ENCODE measurements around the gene PRR27. TPM values are rescaled to one million over a fixed set of nuclear protein-coding genes. Genes with fewer than 3 reads are reported as not detected.

Gene PRR27
- total RNA-seq, 6 donors from 2014 or later = not detected

DNA sequence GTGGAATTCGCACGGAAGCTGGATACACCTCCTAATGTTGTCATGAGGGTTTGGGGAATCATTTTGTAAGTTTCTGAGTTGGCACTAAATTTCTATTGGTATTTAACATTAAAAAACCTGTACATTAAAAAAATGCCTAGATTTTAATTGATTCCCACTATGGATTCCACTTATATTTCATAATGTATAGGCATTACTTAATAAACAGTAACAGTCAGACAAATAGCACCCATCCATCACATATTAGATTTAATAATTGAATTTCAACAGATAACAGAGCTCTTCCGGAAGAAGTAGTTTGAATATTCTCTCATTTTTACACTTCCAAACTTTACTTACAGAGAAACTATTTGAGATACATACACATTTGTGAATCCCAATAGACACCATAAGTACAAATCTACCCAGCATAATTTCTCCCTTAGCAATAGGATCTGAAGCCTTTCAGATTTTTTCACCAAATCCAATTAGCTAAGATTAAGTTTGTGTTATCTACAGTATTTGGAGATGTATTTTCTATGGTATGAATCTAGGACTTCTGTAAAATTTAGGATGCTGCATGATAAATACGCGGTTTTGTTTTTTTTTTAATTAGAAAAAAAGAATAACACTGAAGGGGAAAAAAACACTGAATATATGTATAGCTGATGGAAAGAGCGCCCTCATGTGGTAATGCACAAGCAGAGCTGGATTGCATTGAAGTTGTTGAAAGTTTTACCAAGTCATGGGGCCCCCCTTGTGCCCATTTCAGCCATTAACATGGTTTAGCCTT lies 29.3 kb downstream of the PRR27 start:
- Histone ChIP-seq H3K4me1 (no peaks in the 10 kb centered on the region), H3K9me3 (no peaks in the 10 kb centered on the region), H3K36me3 (no peaks in the 10 kb centered on the region), H3K27me3 (no peaks in the 10 kb centered on the region), H3K27ac (no peak overlapping the region), H3K4me3 (no peak overlapping the region)
- peak in 1 of 2 donors; percentile 21 for DNase-seq
- peak in 1 of 2 donors; percentile 53 for ATAC-seq (ENCODE audit: low FRiP score in 2 of 2)
- 43 to 46% methylated on average over 6 of the region's 6 CpGs for WGBS, 2 donors
- no peak for TF ChIP-seq POLR2AphosphoS5 (IDR thresholded peaks at IDR 0.05)
- TF ChIP-seq EP300 (IDR thresholded peaks at IDR 0.05) = no peak
- no peak for TF ChIP-seq POLR2A (IDR thresholded peaks at IDR 0.05)
- TF ChIP-seq, protein P1, sequence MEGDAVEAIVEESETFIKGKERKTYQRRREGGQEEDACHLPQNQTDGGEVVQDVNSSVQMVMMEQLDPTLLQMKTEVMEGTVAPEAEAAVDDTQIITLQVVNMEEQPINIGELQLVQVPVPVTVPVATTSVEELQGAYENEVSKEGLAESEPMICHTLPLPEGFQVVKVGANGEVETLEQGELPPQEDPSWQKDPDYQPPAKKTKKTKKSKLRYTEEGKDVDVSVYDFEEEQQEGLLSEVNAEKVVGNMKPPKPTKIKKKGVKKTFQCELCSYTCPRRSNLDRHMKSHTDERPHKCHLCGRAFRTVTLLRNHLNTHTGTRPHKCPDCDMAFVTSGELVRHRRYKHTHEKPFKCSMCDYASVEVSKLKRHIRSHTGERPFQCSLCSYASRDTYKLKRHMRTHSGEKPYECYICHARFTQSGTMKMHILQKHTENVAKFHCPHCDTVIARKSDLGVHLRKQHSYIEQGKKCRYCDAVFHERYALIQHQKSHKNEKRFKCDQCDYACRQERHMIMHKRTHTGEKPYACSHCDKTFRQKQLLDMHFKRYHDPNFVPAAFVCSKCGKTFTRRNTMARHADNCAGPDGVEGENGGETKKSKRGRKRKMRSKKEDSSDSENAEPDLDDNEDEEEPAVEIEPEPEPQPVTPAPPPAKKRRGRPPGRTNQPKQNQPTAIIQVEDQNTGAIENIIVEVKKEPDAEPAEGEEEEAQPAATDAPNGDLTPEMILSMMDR (IDR thresholded peaks at IDR 0.05) = peak in 5 of 6 experiments; percentile 19 to 45 (median 33)

DNA sequence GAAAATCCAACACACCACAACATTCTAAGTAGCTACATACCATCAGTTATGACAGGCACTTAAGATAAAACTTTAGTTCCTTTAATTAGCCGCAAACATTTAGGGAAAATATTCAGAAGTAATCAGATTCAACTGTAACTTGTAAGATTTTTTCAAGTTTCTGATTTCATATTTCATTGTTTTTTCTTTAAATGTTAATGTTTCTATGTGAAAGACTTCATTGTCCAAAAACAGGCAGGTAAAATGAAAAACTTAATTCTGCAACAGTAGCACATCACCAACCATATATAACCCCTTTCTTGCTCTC lies 29.9 kb downstream of the PRR27 start:
- H3K4me3 ChIP-seq = no peak overlapping the region
- H3K36me3 ChIP-seq = no peaks in the 10 kb centered on the region
- TF ChIP-seq EP300 (IDR thresholded peaks at IDR 0.05) = no peak
- TF ChIP-seq POLR2A (IDR thresholded peaks at IDR 0.05) = no peak
- no peak for TF ChIP-seq POLR2AphosphoS5 (IDR thresholded peaks at IDR 0.05)
- TF ChIP-seq, protein P1 (IDR thresholded peaks at IDR 0.05) = no peak
- no peaks in the 10 kb centered on the region for H3K27me3 ChIP-seq
- H3K27ac ChIP-seq = no peak overlapping the region
- 59% methylated on average over 1 of the region's 1 CpG for WGBS, 2 donors
- no peaks in the 10 kb centered on the region for H3K9me3 ChIP-seq
- no peaks in the 10 kb centered on the region for H3K4me1 ChIP-seq
- ATAC-seq (ENCODE audit: low FRiP score in 2 of 2) (no peak), DNase-seq (no peak)

DNA sequence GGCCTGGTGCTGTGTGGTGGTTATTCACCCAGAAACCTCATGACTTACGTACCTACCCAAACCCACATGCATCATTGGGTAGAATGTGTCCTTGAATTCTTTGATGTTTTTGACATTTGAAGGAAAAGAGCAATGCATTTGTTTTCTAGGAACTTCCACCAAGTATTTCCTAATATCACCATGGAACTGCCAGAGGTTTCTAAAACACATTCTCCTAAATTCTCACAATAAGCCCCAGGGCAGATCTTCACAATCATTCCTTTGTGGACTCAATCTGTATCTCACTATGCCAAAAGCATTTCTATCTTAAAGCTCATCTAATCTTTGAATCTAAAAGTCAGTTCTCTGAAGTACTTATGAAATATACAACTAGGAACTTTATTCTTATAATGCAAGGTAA lies 33.2 kb downstream of the PRR27 start:
- TF ChIP-seq EP300 (IDR thresholded peaks at IDR 0.05) (no peak), POLR2AphosphoS5 (IDR thresholded peaks at IDR 0.05) (no peak), POLR2A (IDR thresholded peaks at IDR 0.05) (no peak)
- TF ChIP-seq, protein P1 (IDR thresholded peaks at IDR 0.05) = no peak
- 77 to 80% methylated on average over 1 of the region's 1 CpG for WGBS, 2 donors

DNA sequence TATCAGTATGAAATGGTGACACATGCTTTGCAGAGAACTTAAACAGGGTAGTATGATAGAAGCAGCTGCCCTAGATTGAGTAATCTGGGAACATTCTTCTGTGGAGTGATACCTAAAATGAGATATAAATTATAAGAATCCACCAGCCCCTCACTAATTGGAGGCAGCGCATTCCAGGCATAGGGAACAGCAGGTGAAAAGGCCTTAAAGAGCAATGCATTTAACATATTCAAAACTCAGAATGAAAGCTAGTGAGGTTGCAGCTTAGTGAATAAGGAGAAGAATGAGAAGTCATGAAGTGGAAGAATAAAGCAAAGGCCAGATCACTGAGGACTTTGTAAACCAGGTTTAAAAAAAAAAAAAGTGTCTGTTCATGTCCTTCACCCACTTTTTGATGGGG lies 36.5 kb downstream of the PRR27 start:
- no peak overlapping the region for H3K4me3 ChIP-seq
- ATAC-seq (ENCODE audit: low FRiP score in 2 of 2) (no peak), DNase-seq (no peak)
- no peaks in the 10 kb centered on the region for H3K4me1 ChIP-seq
- H3K27ac ChIP-seq = no peak overlapping the region
- 92 to 100% methylated on average over 1 of the region's 1 CpG for WGBS, 2 donors
- no peak for TF ChIP-seq EP300 (IDR thresholded peaks at IDR 0.05)
- TF ChIP-seq POLR2AphosphoS5 (IDR thresholded peaks at IDR 0.05) = no peak
- TF ChIP-seq, protein P1 (IDR thresholded peaks at IDR 0.05) = no peak
- TF ChIP-seq POLR2A (IDR thresholded peaks at IDR 0.05) = no peak
- no peaks in the 10 kb centered on the region for H3K9me3 ChIP-seq
- no peaks in the 10 kb centered on the region for H3K36me3 ChIP-seq
- H3K27me3 ChIP-seq = no peaks in the 10 kb centered on the region

More for the DNA sequence above, 33.2 kb downstream of the PRR27 start:
- DNase-seq (no peak), ATAC-seq (ENCODE audit: low FRiP score in 2 of 2) (no peak)
- Histone ChIP-seq H3K27ac (no peak overlapping the region), H3K36me3 (no peaks in the 10 kb centered on the region), H3K27me3 (no peaks in the 10 kb centered on the region), H3K4me1 (no peaks in the 10 kb centered on the region), H3K9me3 (no peaks in the 10 kb centered on the region), H3K4me3 (no peak overlapping the region)

DNA sequence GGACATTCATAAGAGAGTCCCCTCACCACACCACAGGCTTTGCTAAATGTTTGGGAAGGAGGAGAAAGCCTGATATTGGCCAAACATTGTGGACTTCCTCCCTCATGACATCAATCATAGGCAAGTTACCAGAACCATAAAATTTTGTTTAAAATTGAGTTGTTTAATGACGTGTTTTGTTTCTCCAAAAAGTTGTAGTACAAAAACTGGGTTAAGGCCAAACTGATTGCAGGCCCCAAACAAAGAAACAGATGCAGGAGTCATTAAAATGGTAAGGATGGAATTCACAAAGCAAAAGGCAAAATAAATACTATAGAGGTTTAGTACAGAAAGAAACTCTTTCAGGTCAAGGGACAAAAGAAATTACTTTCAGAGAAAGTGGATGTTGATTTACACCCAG lies 37.6 kb downstream of the PRR27 start:
- H3K27ac ChIP-seq = no peak overlapping the region
- H3K4me1 ChIP-seq = no peaks in the 10 kb centered on the region
- WGBS, 2 donors = 29 to 57% methylated on average over 1 of the region's 1 CpG
- no peaks in the 10 kb centered on the region for H3K36me3 ChIP-seq
- TF ChIP-seq, protein P1 (IDR thresholded peaks at IDR 0.05) = no peak
- TF ChIP-seq EP300 (IDR thresholded peaks at IDR 0.05) = no peak
- no peak for TF ChIP-seq POLR2A (IDR thresholded peaks at IDR 0.05)
- no peak for TF ChIP-seq POLR2AphosphoS5 (IDR thresholded peaks at IDR 0.05)
- H3K4me3 ChIP-seq = no peak overlapping the region
- no peaks in the 10 kb centered on the region for H3K9me3 ChIP-seq
- ATAC-seq (ENCODE audit: low FRiP score in 2 of 2) (no peak), DNase-seq (no peak)
- H3K27me3 ChIP-seq = no peaks in the 10 kb centered on the region
